GM18861 (cell line): Measurements from ENCODE around the gene LRRFIP1.

ENCODE experiments used
- ATAC-seq: cut with Tn5 transposase; IDR thresholded peaks from one replicate; pipeline ENCODE4 v1.9.1; 2021; ENCODE audit not compliant: unreplicated experiment

Gene LRRFIP1

GRCh38 chr2:237721458-237721857 is 94.1 kb downstream of the LRRFIP1 start:
- ATAC-seq, result no peak

- ATAC-seq, result no peak
These were observed 95.2 kb downstream of the LRRFIP1 start for GRCh38 chr2:237722616-237723015.

- ATAC-seq, result no peak
These were observed 95.6 kb downstream of the LRRFIP1 start for GRCh38 chr2:237723023-237723422.

- peak; percentile 68 for ATAC-seq
These were observed 96.2 kb downstream of the LRRFIP1 start for GRCh38 chr2:237723602-237724001.

- ATAC-seq, result no peak
These were observed 97.6 kb downstream of the LRRFIP1 start for GRCh38 chr2:237724811-237725478.

- no peak for ATAC-seq
These were observed 98.3 kb downstream of the LRRFIP1 start for GRCh38 chr2:237725661-237726060.

GRCh38 chr2:237726401-237726830 is 99.0 kb downstream of the LRRFIP1 start:
- no peak for ATAC-seq

GRCh38 chr2:237727363-237727762 is 100.0 kb downstream of the LRRFIP1 start:
- no peak for ATAC-seq

- no peak for ATAC-seq
These were observed 102.5 kb downstream of the LRRFIP1 start for GRCh38 chr2:237729681-237730475.

GRCh38 chr2:237731663-237732062 is 104.3 kb downstream of the LRRFIP1 start:
- ATAC-seq, result no peak

GRCh38 chr2:237732070-237732469 is 104.7 kb downstream of the LRRFIP1 start:
- ATAC-seq, result no peak

GRCh38 chr2:237732790-237733381 is 105.5 kb downstream of the LRRFIP1 start:
- ATAC-seq, result no peak

GRCh38 chr2:237733677-237734300 is 106.4 kb downstream of the LRRFIP1 start:
- ATAC-seq, result no peak

- no peak for ATAC-seq
These were observed 107.7 kb downstream of the LRRFIP1 start for GRCh38 chr2:237734905-237735623.

GRCh38 chr2:237735798-237736197 is 108.4 kb downstream of the LRRFIP1 start:
- no peak for ATAC-seq

- ATAC-seq, result no peak
These were observed 109.4 kb downstream of the LRRFIP1 start for GRCh38 chr2:237736783-237737182.

GRCh38 chr2:237737196-237737865 is 109.9 kb downstream of the LRRFIP1 start:
- ATAC-seq, result no peak

- ATAC-seq, result no peak
These were observed 110.9 kb downstream of the LRRFIP1 start for GRCh38 chr2:237738255-237738654.

GRCh38 chr2:237739101-237739500 is 111.7 kb downstream of the LRRFIP1 start:
- no peak for ATAC-seq

GRCh38 chr2:237742191-237742590 is 114.8 kb downstream of the LRRFIP1 start:
- no peak for ATAC-seq
